Astrocyte of the spinal cord (primary cell): Measurements from ENCODE around the gene SFXN3.

Experiments
- DNase-seq: peaks from one replicate; pipeline ENCODE4 v3.0.0; 2011; ENCODE audit warnings: low read depth, low spot score
- H3K4me3 ChIP-seq: 2 replicates; pipeline ENCODE4 v1.5.1; 2011; ENCODE audit warnings: low read depth, mild to moderate bottlenecking, low read length, moderate library complexity
- CTCF ChIP-seq: IDR thresholded peaks from 2 replicates; pipeline ENCODE4 v1.5.1; 2012; ENCODE audit warnings: low read depth, mild to moderate bottlenecking, low read length, inconsistent platforms
- in situ Hi-C: cut with HindIII; loops from 2 replicates; pipeline ENCODE4 v1.10.0; 2017; ENCODE audit warnings: low sequenced_read_pairs

Gene SFXN3

GRCh38 chr10:101011517-101012423 lies 19.3 kb upstream of the SFXN3 start:
- DNase-seq, result no peak
- H3K4me3 ChIP-seq, result no peak overlapping the region
- peak; percentile 59 for TF ChIP-seq CTCF
- in situ Hi-C loops, result no loop called here

GRCh38 chr10:101012525-101013364 lies 18.3 kb upstream of the SFXN3 start:
- peak; percentile 94 for DNase-seq
- peak; percentile 78 for TF ChIP-seq CTCF
- in situ Hi-C loops, result no loop called here
- H3K4me3 ChIP-seq, result no peak overlapping the region

- no peak for TF ChIP-seq CTCF
- H3K4me3 ChIP-seq, result no peak overlapping the region
- in situ Hi-C loops, result no loop called here
- no peak for DNase-seq
These were observed 17.6 kb upstream of the SFXN3 start for GRCh38 chr10:101013365-101013825.

GRCh38 chr10:101014230-101014884 lies 16.7 kb upstream of the SFXN3 start:
- DNase-seq, result peak; percentile 68
- H3K4me3 ChIP-seq, result no peak overlapping the region
- peak; percentile 98 for TF ChIP-seq CTCF
- in situ Hi-C loops, result no loop called here

- TF ChIP-seq CTCF, result no peak
- peak; percentile 92 for DNase-seq
- no peak overlapping the region for H3K4me3 ChIP-seq
- in situ Hi-C loops, result no loop called here
These were observed 16.0 kb upstream of the SFXN3 start for GRCh38 chr10:101014966-101015581.

- no peak for TF ChIP-seq CTCF
- in situ Hi-C loops, result no loop called here
- no peak for DNase-seq
- no peak overlapping the region for H3K4me3 ChIP-seq
These were observed 15.5 kb upstream of the SFXN3 start for GRCh38 chr10:101015582-101015973.
